Heart left ventricle (tissue), 13 donors: ENCODE measurements around the gene ISG20L2.

ENCODE experiments used
- POLR2A ChIP-seq, 2 donors: fragments of 450-650 bp; IDR thresholded peaks; one replicate each; pipeline ENCODE4 v1.6.1; 2017; ENCODE audit warnings: antibody characterized with exemption in 2 of 2, mild to moderate bottlenecking in 2 of 2, moderate library complexity in 2 of 2
- TF ChIP-seq, protein P1 (sequence below), 12 donors: fragments of 200-600 bp; sonication (generic) in 4 of 12; IDR thresholded peaks; one replicate each; pipeline versions ENCODE4 v1.5.0 to v1.8.0; 2018 to 2022; ENCODE audit warnings: antibody characterized with exemption in 12 of 12, mild to moderate bottlenecking in 5 of 12
- donor health status: ischemic (EF 13 %, LVEDD 7.1; RV severe dilation, severe dysfunction).
- donor health status: DM: no; HTN: yes; CAD: no.
- donor health status: DM: no; HTN: no; CAD: no.
- donor health status: ischemic (EF 25% LVEDD 6.9; RV normal size, moderate dysfunction).
- donor health status: ischemic (EF 25% LVEDD 5.7; RV mildly dilated, moderate dysfunction).
- donor health status: ischemic (EF 35%, LVEDD 5.7; RV mildly dilated, moderate dysfunction).
- donor health status: nonischemic (EF 11% LVEDD 7.7; RV severe dilation, severe dysfunction).
- donor health status: DM: yes; HTN: yes; CAD: no.
- donor health status: PGD.
- donor health status: ischemic (EF 29% LVEDD 5.4; RV normal size, mild dysfunction).
- donor health status: nonischemic (EF 23%, LVEDD 6.1; RV moderate dilation, normal function).

DNA sequence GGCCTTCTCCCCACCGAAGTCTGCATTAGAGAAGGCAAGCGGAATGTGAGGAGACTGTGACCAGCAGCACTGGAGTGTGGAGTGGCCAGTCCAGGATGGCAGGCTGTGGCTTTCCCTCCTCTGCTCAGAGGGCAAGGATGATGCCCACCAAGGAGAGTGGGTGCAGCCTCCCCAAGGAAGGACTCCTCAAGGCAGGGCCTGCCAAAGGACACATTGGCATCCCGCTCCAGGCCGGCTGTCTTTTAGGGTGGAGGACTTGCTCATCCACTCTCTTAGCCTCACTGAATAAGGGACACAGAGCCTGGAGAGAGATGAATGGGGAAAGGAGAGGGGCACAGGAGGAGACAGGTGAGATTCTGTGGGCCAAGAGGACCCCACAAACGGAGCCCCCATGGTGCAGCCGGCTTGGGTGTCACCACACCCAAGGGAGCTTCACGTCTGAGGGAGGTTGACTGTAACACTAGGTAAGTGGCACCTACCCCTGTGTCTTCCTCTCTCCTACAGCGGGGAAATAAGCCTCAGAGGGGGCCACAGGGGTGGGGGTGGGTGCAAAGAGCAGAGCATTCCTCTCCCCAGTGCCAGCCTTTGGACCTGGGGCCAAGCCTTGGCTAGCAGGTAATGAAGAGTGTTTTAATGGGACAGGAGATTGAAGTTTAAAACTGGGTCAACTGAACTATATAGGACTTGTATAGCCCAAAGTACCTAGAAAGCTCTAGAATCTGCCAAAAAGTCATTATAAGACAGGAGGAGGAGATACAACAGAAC lies 47.2 kb downstream of the ISG20L2 start:
- TF ChIP-seq, protein P1, sequence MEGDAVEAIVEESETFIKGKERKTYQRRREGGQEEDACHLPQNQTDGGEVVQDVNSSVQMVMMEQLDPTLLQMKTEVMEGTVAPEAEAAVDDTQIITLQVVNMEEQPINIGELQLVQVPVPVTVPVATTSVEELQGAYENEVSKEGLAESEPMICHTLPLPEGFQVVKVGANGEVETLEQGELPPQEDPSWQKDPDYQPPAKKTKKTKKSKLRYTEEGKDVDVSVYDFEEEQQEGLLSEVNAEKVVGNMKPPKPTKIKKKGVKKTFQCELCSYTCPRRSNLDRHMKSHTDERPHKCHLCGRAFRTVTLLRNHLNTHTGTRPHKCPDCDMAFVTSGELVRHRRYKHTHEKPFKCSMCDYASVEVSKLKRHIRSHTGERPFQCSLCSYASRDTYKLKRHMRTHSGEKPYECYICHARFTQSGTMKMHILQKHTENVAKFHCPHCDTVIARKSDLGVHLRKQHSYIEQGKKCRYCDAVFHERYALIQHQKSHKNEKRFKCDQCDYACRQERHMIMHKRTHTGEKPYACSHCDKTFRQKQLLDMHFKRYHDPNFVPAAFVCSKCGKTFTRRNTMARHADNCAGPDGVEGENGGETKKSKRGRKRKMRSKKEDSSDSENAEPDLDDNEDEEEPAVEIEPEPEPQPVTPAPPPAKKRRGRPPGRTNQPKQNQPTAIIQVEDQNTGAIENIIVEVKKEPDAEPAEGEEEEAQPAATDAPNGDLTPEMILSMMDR (IDR thresholded peaks at IDR 0.05) = no peak
- no peak for TF ChIP-seq POLR2A (IDR thresholded peaks at IDR 0.05)
